K562 (cell line): Measurements from ENCODE around the gene NAT14. TPM values are rescaled to one million over a fixed set of nuclear protein-coding genes. Genes with fewer than 3 reads are reported as not detected.
A peak's percentile ranks its signal among the peaks of the same experiment; 100 is the strongest.

Experiments
- ARID2 ChIP-seq: fragments of 450-650 bp; IDR thresholded peaks from 2 replicates; pipeline ENCODE4 v1.6.1; 2017; ENCODE audit warnings: antibody characterized with exemption, mild to moderate bottlenecking
- ATF7 ChIP-seq: fragments of 450-650 bp; IDR thresholded peaks from 2 replicates; pipeline ENCODE4 v1.7.1; 2014; ENCODE audit warnings: mild to moderate bottlenecking, moderate library complexity
- ELF2 ChIP-seq: fragments of 250-450 bp; sonication (Bioruptor Pico); IDR thresholded peaks from 2 replicates; pipeline ENCODE4 v1.5.0; 2021; ENCODE audit warnings: mild to moderate bottlenecking
- KHSRP ChIP-seq: fragments of 450-650 bp; IDR thresholded peaks from 2 replicates; pipeline ENCODE4 v1.6.1; 2017
- PCBP2 ChIP-seq: fragments of 200-400 bp; formaldehyde crosslinking; IDR thresholded peaks from 2 replicates; pipeline ENCODE4 v1.6.1; 2018; ENCODE audit warnings: low read length, low read depth, mild to moderate bottlenecking, moderate library complexity; ENCODE audit not compliant: poor library complexity, severe bottlenecking
- PHF8 ChIP-seq: fragments of 200-600 bp; sonication (generic); IDR thresholded peaks from 2 replicates; pipeline ENCODE4 v1.6.1; 2012; ENCODE audit warnings: mixed run types, mild to moderate bottlenecking, inconsistent platforms, low read length, moderate library complexity, borderline replicate concordance
- POLR2AphosphoS2 ChIP-seq: IDR thresholded peaks from 2 replicates; pipeline ENCODE4 v1.6.1; 2012; ENCODE audit warnings: low read length, improper control_type of control experiment
- POLR3G ChIP-seq: IDR thresholded peaks from 2 replicates; pipeline ENCODE4 v1.6.1; 2011; ENCODE audit not compliant: insufficient read length, insufficient replicate concordance; ENCODE audit errors: extremely low read depth
- RFX1 ChIP-seq: fragments of 450-650 bp; IDR thresholded peaks from 2 replicates; pipeline ENCODE4 v1.6.1; 2016; ENCODE audit warnings: mild to moderate bottlenecking, moderate library complexity
- SAFB2 ChIP-seq: fragments of 200-400 bp; formaldehyde crosslinking; IDR thresholded peaks from 2 replicates; pipeline ENCODE4 v1.6.1; 2018; ENCODE audit warnings: borderline replicate concordance, low read length, low read depth, moderate library complexity; ENCODE audit not compliant: severe bottlenecking
- TCF3 ChIP-seq: sonication (generic); formaldehyde crosslinking; IDR thresholded peaks from 2 replicates; pipeline ENCODE4 v1.4.0; 2020; ENCODE audit warnings: mild to moderate bottlenecking, missing genetic modification reagents
- ZBTB7A ChIP-seq: IDR thresholded peaks from 2 replicates; pipeline ENCODE4 v1.6.1; 2011; ENCODE audit warnings: low read depth, mild to moderate bottlenecking, low read length, moderate library complexity, borderline replicate concordance; ENCODE audit not compliant: control insufficient read depth
- ZKSCAN8 ChIP-seq: fragments of 200-800 bp; sonication (Bioruptor generic); IDR thresholded peaks from 2 replicates; pipeline ENCODE4 v1.6.1; 2016; ENCODE audit warnings: missing genetic modification characterization, missing compliant biosample characterization
- ZNF133 ChIP-seq: fragments of 250-450 bp; sonication (Bioruptor Pico); IDR thresholded peaks from 2 replicates; pipeline ENCODE4 v1.4.0; 2020; ENCODE audit warnings: mild to moderate bottlenecking
- ZNF239 ChIP-seq: fragments of 250-450 bp; sonication (Bioruptor Pico); IDR thresholded peaks from 2 replicates; pipeline ENCODE4 v1.4.0; 2020; ENCODE audit warnings: mild to moderate bottlenecking
- ZNF24 ChIP-seq: fragments of 450-650 bp; IDR thresholded peaks from 2 replicates; pipeline ENCODE4 v1.6.1; 2016
- polyA plus RNA-seq, 8 experiments: library from polyadenylated mRNA; depleted of rRNA in 4 of 8; stranded (reverse) in 5 of 8; unstranded in 3 of 8; fragments of >200 nt; fragmentation: Nextera tagmentation in 2 of 8; fragmentation: Illumina TruSeq in 1 of 8; extraction: Ambion mirVana in 2 of 8; extraction: Trizol in 1 of 8; gene quantifications; 2 replicates each; pipeline versions ENCODE4 v1.2.1 to v1.2.3, GENCODE V29; 2011 to 2014; ENCODE audit warnings: inconsistent platforms in 1 of 8, missing spikeins in 1 of 8
- total RNA-seq, 7 experiments: library from RNA; depleted of rRNA in 6 of 7; stranded (reverse); fragments of >200 nt in 6 of 7; fragmentation: Illumina TruSeq in 2 of 7; extraction: Trizol in 2 of 7; gene quantifications; 2 replicates each; pipeline versions ENCODE4 v1.2.1 to v1.2.3, GENCODE V29; 2011 to 2021; ENCODE audit warnings: low replicate concordance in 1 of 7
- TF ChIP-seq, protein P1 (sequence below): fragments of 450-650 bp; formaldehyde crosslinking; IDR thresholded peaks from 2 replicates; pipeline ENCODE4 v1.4.0; 2020; ENCODE audit warnings: mild to moderate bottlenecking
- TF ChIP-seq, protein P2 (sequence below): sonication (generic); formaldehyde crosslinking; IDR thresholded peaks from 2 replicates; pipeline ENCODE4 v1.8.0; 2022; ENCODE audit warnings: mild to moderate bottlenecking, low read depth, missing genetic modification reagents
- TF ChIP-seq, protein P3 (sequence below): sonication (generic); formaldehyde crosslinking; IDR thresholded peaks from 2 replicates; pipeline ENCODE4 v1.8.1; 2023; ENCODE audit warnings: missing genetic modification reagents, mild to moderate bottlenecking, borderline replicate concordance
- TF ChIP-seq, protein P4 (sequence below): fragments of 250-450 bp; sonication (Bioruptor Pico); IDR thresholded peaks from 2 replicates; pipeline ENCODE4 v1.5.1; 2021; ENCODE audit warnings: mild to moderate bottlenecking

The NAT14 gene
- total and polyA plus RNA-seq, 9 of the 15 experiments (the other 6 are each of a cell fraction or from before 2014, with no cell fraction given) = 2.4 to 77.0 (median 26.7) TPM

DNA sequence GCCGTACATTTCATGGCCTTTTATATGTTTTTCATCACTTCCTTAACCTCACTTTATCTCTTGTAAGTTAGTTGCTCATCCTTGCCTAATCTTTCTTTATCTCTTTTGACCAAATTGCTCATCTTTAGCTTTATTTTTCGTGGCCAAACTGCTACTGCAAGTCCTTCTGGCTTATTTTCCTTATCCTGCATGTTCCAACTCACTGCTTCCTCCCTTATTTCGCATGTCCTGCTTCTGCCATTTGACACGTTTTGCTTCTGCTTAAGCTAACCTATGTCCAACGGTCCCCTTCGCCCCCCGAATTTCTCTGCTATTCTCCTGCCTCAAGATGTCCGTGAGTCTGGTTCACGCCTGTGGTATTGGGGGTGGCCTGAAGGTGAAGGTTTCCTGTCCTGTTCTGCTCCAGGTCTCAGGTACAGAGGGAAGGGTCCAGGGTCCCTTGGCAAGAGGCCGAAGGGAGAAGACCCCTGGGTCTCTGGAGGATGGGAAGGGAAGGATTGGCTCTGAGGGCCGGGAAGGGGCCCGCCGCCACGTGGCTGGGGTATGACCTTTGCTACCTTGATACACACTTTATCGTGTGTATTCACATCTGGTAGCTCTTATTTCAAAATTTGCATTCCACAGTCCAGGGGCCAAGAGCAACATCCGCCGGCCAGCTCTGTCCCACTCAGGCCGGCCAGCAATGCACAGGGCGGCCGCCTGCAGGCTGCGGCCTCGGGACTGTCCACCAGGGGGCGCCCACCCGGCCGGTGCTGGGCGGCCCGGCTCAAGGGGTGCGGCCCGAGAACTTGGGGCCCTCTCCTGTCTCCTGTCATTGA is 17.5 kb upstream of the NAT14 start (continued):
- TF ChIP-seq, protein P1, sequence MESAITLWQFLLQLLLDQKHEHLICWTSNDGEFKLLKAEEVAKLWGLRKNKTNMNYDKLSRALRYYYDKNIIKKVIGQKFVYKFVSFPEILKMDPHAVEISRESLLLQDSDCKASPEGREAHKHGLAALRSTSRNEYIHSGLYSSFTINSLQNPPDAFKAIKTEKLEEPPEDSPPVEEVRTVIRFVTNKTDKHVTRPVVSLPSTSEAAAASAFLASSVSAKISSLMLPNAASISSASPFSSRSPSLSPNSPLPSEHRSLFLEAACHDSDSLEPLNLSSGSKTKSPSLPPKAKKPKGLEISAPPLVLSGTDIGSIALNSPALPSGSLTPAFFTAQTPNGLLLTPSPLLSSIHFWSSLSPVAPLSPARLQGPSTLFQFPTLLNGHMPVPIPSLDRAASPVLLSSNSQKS (CRISPR knock-in tag) = no peak
- TF ChIP-seq ZNF133 (no peak), POLR2AphosphoS2 (no peak), PHF8 (no peak; the same call in 1 of the 2 replicates), KHSRP (no peak; the same call in 1 of the 2 replicates), ZBTB7A (peak; percentile 82), ATF7 (no peak; the same call in 1 of the 2 replicates), SAFB2 (no peak), ARID2 (no peak), TCF3 (peak; percentile 94), ZNF24 (peak; percentile 71), ELF2 (no peak), PCBP2 (no peak), RFX1 (no peak), ZNF239 (CRISPR knock-in tag) (no peak; the same call in 1 of the 2 replicates), ZKSCAN8 (no peak; the same call in 1 of the 2 replicates), POLR3G (no peak)
- TF ChIP-seq, protein P2, sequence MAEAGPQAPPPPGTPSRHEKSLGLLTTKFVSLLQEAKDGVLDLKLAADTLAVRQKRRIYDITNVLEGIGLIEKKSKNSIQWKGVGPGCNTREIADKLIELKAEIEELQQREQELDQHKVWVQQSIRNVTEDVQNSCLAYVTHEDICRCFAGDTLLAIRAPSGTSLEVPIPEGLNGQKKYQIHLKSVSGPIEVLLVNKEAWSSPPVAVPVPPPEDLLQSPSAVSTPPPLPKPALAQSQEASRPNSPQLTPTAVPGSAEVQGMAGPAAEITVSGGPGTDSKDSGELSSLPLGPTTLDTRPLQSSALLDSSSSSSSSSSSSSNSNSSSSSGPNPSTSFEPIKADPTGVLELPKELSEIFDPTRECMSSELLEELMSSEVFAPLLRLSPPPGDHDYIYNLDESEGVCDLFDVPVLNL (CRISPR knock-in tag) = no peak
- TF ChIP-seq, protein P3, sequence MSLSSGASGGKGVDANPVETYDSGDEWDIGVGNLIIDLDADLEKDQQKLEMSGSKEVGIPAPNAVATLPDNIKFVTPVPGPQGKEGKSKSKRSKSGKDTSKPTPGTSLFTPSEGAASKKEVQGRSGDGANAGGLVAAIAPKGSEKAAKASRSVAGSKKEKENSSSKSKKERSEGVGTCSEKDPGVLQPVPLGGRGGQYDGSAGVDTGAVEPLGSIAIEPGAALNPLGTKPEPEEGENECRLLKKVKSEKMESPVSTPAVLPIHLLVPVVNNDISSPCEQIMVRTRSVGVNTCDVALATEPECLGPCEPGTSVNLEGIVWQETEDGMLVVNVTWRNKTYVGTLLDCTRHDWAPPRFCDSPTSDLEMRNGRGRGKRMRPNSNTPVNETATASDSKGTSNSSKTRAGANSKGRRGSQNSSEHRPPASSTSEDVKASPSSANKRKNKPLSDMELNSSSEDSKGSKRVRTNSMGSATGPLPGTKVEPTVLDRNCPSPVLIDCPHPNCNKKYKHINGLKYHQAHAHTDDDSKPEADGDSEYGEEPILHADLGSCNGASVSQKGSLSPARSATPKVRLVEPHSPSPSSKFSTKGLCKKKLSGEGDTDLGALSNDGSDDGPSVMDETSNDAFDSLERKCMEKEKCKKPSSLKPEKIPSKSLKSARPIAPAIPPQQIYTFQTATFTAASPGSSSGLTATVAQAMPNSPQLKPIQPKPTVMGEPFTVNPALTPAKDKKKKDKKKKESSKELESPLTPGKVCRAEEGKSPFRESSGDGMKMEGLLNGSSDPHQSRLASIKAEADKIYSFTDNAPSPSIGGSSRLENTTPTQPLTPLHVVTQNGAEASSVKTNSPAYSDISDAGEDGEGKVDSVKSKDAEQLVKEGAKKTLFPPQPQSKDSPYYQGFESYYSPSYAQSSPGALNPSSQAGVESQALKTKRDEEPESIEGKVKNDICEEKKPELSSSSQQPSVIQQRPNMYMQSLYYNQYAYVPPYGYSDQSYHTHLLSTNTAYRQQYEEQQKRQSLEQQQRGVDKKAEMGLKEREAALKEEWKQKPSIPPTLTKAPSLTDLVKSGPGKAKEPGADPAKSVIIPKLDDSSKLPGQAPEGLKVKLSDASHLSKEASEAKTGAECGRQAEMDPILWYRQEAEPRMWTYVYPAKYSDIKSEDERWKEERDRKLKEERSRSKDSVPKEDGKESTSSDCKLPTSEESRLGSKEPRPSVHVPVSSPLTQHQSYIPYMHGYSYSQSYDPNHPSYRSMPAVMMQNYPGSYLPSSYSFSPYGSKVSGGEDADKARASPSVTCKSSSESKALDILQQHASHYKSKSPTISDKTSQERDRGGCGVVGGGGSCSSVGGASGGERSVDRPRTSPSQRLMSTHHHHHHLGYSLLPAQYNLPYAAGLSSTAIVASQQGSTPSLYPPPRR (CRISPR knock-in tag) = no peak
- TF ChIP-seq, protein P4, sequence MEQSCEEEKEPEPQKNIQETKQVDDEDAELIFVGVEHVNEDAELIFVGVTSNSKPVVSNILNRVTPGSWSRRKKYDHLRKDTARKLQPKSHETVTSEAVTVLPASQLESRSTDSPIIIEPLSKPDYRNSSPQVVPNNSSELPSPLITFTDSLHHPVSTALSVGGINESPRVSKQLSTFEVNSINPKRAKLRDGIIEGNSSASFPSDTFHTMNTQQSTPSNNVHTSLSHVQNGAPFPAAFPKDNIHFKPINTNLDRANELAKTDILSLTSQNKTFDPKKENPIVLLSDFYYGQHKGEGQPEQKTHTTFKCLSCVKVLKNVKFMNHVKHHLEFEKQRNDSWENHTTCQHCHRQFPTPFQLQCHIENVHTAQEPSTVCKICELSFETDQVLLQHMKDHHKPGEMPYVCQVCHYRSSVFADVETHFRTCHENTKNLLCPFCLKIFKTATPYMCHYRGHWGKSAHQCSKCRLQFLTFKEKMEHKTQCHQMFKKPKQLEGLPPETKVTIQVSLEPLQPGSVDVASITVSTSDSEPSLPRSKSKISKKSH (CRISPR knock-in tag) = no peak
